DOHH2 (cell line): ENCODE results near the gene RAB39B.

Experiments
- H3F3A ChIP-seq: fragments of 200-600 bp; sonication (generic), shearing (Covaris generic); 2 replicates; pipeline ENCODE4 v1.6.0; 2016; ENCODE audit warnings: antibody characterized with exemption, mild to moderate bottlenecking; ENCODE audit not compliant: control insufficient read depth, insufficient read depth
- H3K27ac ChIP-seq: fragments of 200-600 bp; sonication (generic); 2 replicates; pipeline ENCODE4 v1.5.1; 2014; ENCODE audit warnings: low read depth, mild to moderate bottlenecking, low read length, moderate library complexity
- H3K27me3 ChIP-seq: fragments of 200-600 bp; sonication (generic); 2 replicates; pipeline ENCODE4 v1.6.1; 2014; ENCODE audit warnings: mild to moderate bottlenecking, low read length, mixed read lengths; ENCODE audit not compliant: control insufficient read depth
- H3K36me3 ChIP-seq: fragments of 200-600 bp; sonication (generic); 2 replicates; pipeline ENCODE4 v1.6.1; 2014; ENCODE audit warnings: mild to moderate bottlenecking, low read length, moderate library complexity, mixed read lengths; ENCODE audit not compliant: control insufficient read depth
- H3K4me1 ChIP-seq: fragments of 200-600 bp; sonication (generic); 2 replicates; pipeline ENCODE4 v1.6.1; 2014; ENCODE audit warnings: mild to moderate bottlenecking, low read length, mixed read lengths; ENCODE audit not compliant: control insufficient read depth
- H3K4me2 ChIP-seq: fragments of 200-600 bp; sonication (generic); 2 replicates; pipeline ENCODE4 v1.6.0; 2014; ENCODE audit warnings: mild to moderate bottlenecking, low read length, moderate library complexity
- H3K4me3 ChIP-seq: fragments of 200-600 bp; sonication (generic); 2 replicates; pipeline ENCODE4 v1.5.1; 2014; ENCODE audit warnings: mild to moderate bottlenecking, low read length, mixed read lengths
- H3K79me2 ChIP-seq: fragments of 200-600 bp; sonication (generic); 2 replicates; pipeline ENCODE4 v1.6.1; 2014; ENCODE audit warnings: mild to moderate bottlenecking, low read length, mixed read lengths; ENCODE audit not compliant: control insufficient read depth
- H3K9me2 ChIP-seq: fragments of 200-600 bp; sonication (generic); replicated peaks from 2 replicates; pipeline ENCODE4 v1.6.1; 2014; ENCODE audit warnings: mild to moderate bottlenecking, low read length, mixed read lengths; ENCODE audit not compliant: control insufficient read depth
- H3K9me3 ChIP-seq: fragments of 200-600 bp; sonication (generic); 2 replicates; pipeline ENCODE4 v1.6.1; 2014; ENCODE audit warnings: antibody characterized with exemption, low read length, mixed read lengths; ENCODE audit not compliant: control insufficient read depth, insufficient read depth
- H4K20me1 ChIP-seq: fragments of 200-600 bp; sonication (generic); 2 replicates; pipeline ENCODE4 v1.6.0; 2014; ENCODE audit warnings: low read depth, mild to moderate bottlenecking, antibody characterized with exemption, low read length, moderate library complexity; ENCODE audit not compliant: control insufficient read depth, insufficient read depth
- CTCF ChIP-seq: fragments of 200-600 bp; sonication (generic); IDR thresholded peaks from one replicate; pipeline ENCODE4 v1.5.1; 2014; ENCODE audit warnings: antibody characterized with exemption, mild to moderate bottlenecking, low read depth, low read length; ENCODE audit not compliant: poor library complexity, severe bottlenecking
- EZH2phosphoT487 ChIP-seq: fragments of 200-600 bp; sonication (generic); IDR thresholded peaks from 2 replicates; pipeline ENCODE4 v1.6.1; 2017; ENCODE audit warnings: borderline replicate concordance, mild to moderate bottlenecking, antibody characterized with exemption, low read length, moderate library complexity, mixed read lengths

The RAB39B gene

GRCh38 chrX:155262970-155263754, 1.1 kb downstream of the RAB39B start:
- Histone ChIP-seq H3K79me2 (peaks cover 16% of the 10 kb centered on the region), H3K4me3 (peak overlapping the region; percentile 71), H3K4me2 (peak overlapping the region; percentile 73), H4K20me1 (no peaks in the 10 kb centered on the region), H3F3A (peaks cover 2% of the 10 kb centered on the region; the same call in 1 of the 2 replicates), H3K36me3 (no peaks in the 10 kb centered on the region), H3K27ac (0 out of 2 replicates have a peak overlapping the region, but pooled peaks have one; percentile 13), H3K9me3 (no peaks in the 10 kb centered on the region), H3K4me1 (peaks cover 10% of the 10 kb centered on the region), H3K27me3 (no peaks in the 10 kb centered on the region), H3K9me2 (no peaks in the 10 kb centered on the region)
- TF ChIP-seq CTCF: no peak

- H3K27me3 ChIP-seq: no peaks in the 10 kb centered on the region
- TF ChIP-seq CTCF (no peak), EZH2phosphoT487 (no peak)
- no peaks in the 10 kb centered on the region for H4K20me1 ChIP-seq
- no peak overlapping the region for H3K27ac ChIP-seq
- H3K9me2 ChIP-seq: no peaks in the 10 kb centered on the region
- no peak overlapping the region for H3K4me3 ChIP-seq
- H3K36me3 ChIP-seq: no peaks in the 10 kb centered on the region
- H3F3A ChIP-seq: peaks cover 2% of the 10 kb centered on the region; the same call in 1 of the 2 replicates
- no peak overlapping the region for H3K4me2 ChIP-seq
- peaks cover 10% of the 10 kb centered on the region for H3K4me1 ChIP-seq
- H3K79me2 ChIP-seq: peaks cover 16% of the 10 kb centered on the region
- H3K9me3 ChIP-seq: no peaks in the 10 kb centered on the region
Measured at GRCh38 chrX:155259752-155260151, 4.5 kb downstream of the RAB39B start.

GRCh38 chrX:155251391-155251790, 12.9 kb downstream of the RAB39B start:
- Histone ChIP-seq H3K4me1 (no peaks in the 10 kb centered on the region), H3K4me2 (no peak overlapping the region), H3K27ac (no peak overlapping the region), H4K20me1 (no peaks in the 10 kb centered on the region), H3F3A (no peaks in the 10 kb centered on the region), H3K79me2 (no peaks in the 10 kb centered on the region), H3K9me2 (no peaks in the 10 kb centered on the region), H3K4me3 (no peak overlapping the region), H3K9me3 (no peaks in the 10 kb centered on the region), H3K27me3 (no peaks in the 10 kb centered on the region), H3K36me3 (no peaks in the 10 kb centered on the region)
- TF ChIP-seq EZH2phosphoT487 (no peak), CTCF (no peak)
